Cardiac muscle cell (in vitro differentiated cells and primary cell): ENCODE measurements around the gene SPRR2B. TPM values are rescaled to one million over a fixed set of nuclear protein-coding genes. Genes with fewer than 3 reads are reported as not detected.

Source experiments
- DNase-seq, 2 donors: peaks; one replicate each; pipeline versions ENCODE4 v3.0.0 to v3.0.0-alpha.2; 2010 to 2017; ENCODE audit warnings: low read depth in 1 of 2, low spot score in 1 of 2
- H3K27ac ChIP-seq: fragments of 200-600 bp; sonication (generic); 2 replicates; pipeline ENCODE4 v1.5.1; 2016
- H3K27me3 ChIP-seq: fragments of 200-600 bp; sonication (generic); 2 replicates; pipeline ENCODE4 v1.6.0; 2016; ENCODE audit warnings: control low read depth
- H3K36me3 ChIP-seq: fragments of 200-600 bp; sonication (generic); 2 replicates; pipeline ENCODE4 v1.5.1; 2016; ENCODE audit warnings: control low read depth
- H3K4me1 ChIP-seq: fragments of 200-600 bp; sonication (generic); 2 replicates; pipeline ENCODE4 v1.8.1; 2017; ENCODE audit warnings: low read depth, mild to moderate bottlenecking, mixed run types
- H3K4me3 ChIP-seq: fragments of 200-600 bp; sonication (generic); 2 replicates; pipeline ENCODE4 v1.5.1; 2016; ENCODE audit warnings: mild to moderate bottlenecking
- H3K9me3 ChIP-seq: fragments of 200-600 bp; sonication (generic); 2 replicates; pipeline ENCODE4 v1.5.1; 2017; ENCODE audit warnings: low read depth, mild to moderate bottlenecking, control low read depth
- polyA plus RNA-seq: library from polyadenylated mRNA; unstranded; fragments of >200 nt; fragmentation: Nextera tagmentation; extraction: Ambion mirVana; gene quantifications from 2 replicates; pipeline ENCODE4 v1.2.1, GENCODE V29; 2016
- total RNA-seq: library from RNA; depleted of rRNA; stranded (reverse); fragments of >200 nt; gene quantifications from 2 replicates; pipeline ENCODE4 v1.2.3, GENCODE V29; 2016
- TF ChIP-seq, protein P1 (sequence below): IDR thresholded peaks from 2 replicates; pipeline ENCODE4 v1.5.1; 2012; ENCODE audit warnings: low read depth, mild to moderate bottlenecking, low read length

The SPRR2B gene
- total and polyA plus RNA-seq, 2 experiments from 2014 or later, result not detected

- H3K9me3 ChIP-seq, result no peaks in the 10 kb centered on the region
- no peak overlapping the region for H3K27ac ChIP-seq
- H3K4me3 ChIP-seq, result no peak overlapping the region
- TF ChIP-seq, protein P1, sequence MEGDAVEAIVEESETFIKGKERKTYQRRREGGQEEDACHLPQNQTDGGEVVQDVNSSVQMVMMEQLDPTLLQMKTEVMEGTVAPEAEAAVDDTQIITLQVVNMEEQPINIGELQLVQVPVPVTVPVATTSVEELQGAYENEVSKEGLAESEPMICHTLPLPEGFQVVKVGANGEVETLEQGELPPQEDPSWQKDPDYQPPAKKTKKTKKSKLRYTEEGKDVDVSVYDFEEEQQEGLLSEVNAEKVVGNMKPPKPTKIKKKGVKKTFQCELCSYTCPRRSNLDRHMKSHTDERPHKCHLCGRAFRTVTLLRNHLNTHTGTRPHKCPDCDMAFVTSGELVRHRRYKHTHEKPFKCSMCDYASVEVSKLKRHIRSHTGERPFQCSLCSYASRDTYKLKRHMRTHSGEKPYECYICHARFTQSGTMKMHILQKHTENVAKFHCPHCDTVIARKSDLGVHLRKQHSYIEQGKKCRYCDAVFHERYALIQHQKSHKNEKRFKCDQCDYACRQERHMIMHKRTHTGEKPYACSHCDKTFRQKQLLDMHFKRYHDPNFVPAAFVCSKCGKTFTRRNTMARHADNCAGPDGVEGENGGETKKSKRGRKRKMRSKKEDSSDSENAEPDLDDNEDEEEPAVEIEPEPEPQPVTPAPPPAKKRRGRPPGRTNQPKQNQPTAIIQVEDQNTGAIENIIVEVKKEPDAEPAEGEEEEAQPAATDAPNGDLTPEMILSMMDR, result no peak
- no peaks in the 10 kb centered on the region for H3K4me1 ChIP-seq
- H3K27me3 ChIP-seq, result no peaks in the 10 kb centered on the region
- no peak for DNase-seq
- no peaks in the 10 kb centered on the region for H3K36me3 ChIP-seq
Measured at GRCh38 chr1:153049211-153049610, 22.2 kb downstream of the SPRR2B start.

- TF ChIP-seq, protein P1, result no peak
- Histone ChIP-seq H3K9me3 (no peaks in the 10 kb centered on the region), H3K27me3 (no peaks in the 10 kb centered on the region), H3K4me3 (no peak within 1 kb of the TSS), H3K4me1 (no peaks in the 10 kb centered on the region), H3K36me3 (no peaks in the 10 kb centered on the region), H3K27ac (no peak within 1 kb of the TSS)
- DNase-seq, result no peak
Measured at GRCh38 chr1:153040950-153041631, 30.3 kb downstream of the SPRR2B start, which contains the start of gene SPRR2D. TSS of gene SPRR2D (minus strand) at chr1:153041120. CDS start at chr1:153040346, 774 bp downstream.

DNA sequence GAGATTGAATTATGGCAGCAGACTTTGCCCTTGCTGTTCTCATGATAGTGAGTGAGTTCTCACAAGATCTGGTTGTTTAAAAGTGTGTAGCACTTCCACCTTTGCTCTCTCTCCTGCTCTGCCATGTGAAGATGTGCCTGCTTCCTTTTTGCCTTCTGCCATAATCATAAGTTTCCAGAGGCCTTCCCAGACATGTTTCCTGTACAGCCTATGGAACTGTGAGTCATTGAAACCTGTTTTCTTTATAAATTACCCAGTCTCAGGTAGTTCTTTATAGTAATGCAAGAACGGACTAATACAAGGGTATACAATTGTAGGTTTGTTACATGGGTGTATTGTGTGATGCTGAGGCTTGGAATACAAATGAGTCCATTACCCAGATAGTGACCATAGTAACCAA lies 36.2 kb downstream of the SPRR2B start:
- Histone ChIP-seq H3K4me3 (no peak overlapping the region), H3K27me3 (no peaks in the 10 kb centered on the region), H3K9me3 (no peaks in the 10 kb centered on the region), H3K4me1 (no peaks in the 10 kb centered on the region), H3K27ac (no peak overlapping the region), H3K36me3 (no peaks in the 10 kb centered on the region)
- DNase-seq, result no peak
- TF ChIP-seq, protein P1, result no peak

- DNase-seq, result peak; percentile 20 to 49
Measured at GRCh38 chr1:153032677-153033308, 38.6 kb downstream of the SPRR2B start.

GRCh38 chr1:153032073-153032472 lies 39.3 kb downstream of the SPRR2B start:
- Histone ChIP-seq H3K27ac (no peak overlapping the region), H3K27me3 (no peaks in the 10 kb centered on the region), H3K4me1 (no peaks in the 10 kb centered on the region), H3K4me3 (no peak overlapping the region), H3K9me3 (no peaks in the 10 kb centered on the region), H3K36me3 (no peaks in the 10 kb centered on the region)
- DNase-seq, result no peak
- TF ChIP-seq, protein P1, result no peak

More at GRCh38 chr1:153032677-153033308, 38.6 kb downstream of the SPRR2B start:
- Histone ChIP-seq H3K9me3 (no peaks in the 10 kb centered on the region), H3K4me3 (no peak overlapping the region), H3K27me3 (no peaks in the 10 kb centered on the region), H3K36me3 (no peaks in the 10 kb centered on the region), H3K4me1 (no peaks in the 10 kb centered on the region), H3K27ac (no peak overlapping the region)
- TF ChIP-seq, protein P1, result peak; percentile 15
